T-helper 9 cell (primary cell): ENCODE data around the gene ERC2.

Experiments
- DNase-seq: peaks from one replicate; pipeline ENCODE4 v3.0.0-alpha.2; 2020

ERC2 gene

DNA sequence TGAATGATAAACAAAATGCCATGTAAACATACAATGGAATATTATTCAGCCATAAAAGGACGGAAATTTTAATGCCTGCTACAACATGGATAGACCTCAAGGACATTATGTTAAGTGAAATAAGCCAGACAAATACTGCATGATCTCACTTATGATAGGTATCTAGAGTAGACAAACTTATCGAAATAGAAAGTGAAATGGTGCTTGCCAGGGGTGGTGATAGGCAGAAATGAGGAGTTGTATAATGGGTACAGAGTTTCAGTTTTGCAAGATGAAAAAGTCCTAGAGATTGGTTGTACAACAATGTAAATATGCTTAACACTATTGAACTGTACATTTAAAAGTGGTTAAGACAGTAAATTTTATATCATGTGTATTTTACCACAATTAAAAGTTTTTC is 287.8 kb downstream of the ERC2 start:
- DNase-seq = no peak

GRCh38 chr3:56173601-56174000 is 294.7 kb downstream of the ERC2 start:
- no peak for DNase-seq

DNA sequence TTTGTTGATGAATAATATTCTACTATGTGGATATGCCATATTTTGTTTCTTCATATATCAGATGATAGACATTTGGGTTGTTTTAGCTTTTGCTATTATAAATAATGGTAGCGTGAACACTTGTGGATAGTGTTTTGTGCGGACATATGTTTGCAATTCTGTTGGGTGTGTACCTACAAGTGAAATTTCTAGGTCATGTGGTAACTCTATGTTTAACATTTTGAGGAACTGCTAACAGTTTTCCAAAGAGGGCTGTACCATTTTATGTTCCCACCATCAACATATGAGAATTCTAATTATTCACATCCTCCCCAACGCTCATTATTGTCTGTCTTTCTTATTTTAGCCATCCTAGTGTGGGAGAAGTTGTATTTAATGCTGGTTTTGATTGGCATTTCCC is 303.8 kb downstream of the ERC2 start:
- DNase-seq = no peak

DNA sequence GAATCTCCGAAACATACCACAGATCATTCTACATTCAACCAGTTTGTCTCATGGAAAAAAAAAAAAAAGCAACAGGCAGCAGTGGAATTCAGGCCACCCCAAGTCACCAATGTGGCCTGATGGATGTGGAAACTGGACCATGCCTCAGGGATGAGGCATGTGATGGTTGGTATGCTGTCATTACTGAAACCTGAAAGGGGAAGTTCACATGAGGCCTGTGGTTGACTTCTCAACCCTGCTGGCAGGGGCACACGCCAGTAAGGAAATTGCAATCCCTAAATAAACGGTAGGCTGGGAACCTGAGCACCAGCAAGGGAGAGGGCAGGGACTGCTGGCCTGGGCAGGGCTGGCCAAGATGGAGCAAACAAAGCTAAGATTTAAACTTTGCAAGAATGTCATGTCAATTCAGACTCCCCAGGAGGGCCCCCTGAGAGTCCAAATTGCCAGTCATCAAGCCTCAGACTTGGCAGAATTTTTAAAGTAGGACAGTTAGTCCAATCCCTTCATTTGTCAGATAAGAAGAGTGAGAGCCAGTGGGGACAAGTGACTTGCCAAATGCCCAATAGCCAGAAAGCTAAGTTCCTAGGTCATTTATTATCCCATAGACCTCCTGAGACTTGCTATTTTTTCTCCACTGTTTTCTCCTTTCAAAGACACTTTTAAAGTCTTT is 310.4 kb downstream of the ERC2 start:
- DNase-seq = no peak

DNA sequence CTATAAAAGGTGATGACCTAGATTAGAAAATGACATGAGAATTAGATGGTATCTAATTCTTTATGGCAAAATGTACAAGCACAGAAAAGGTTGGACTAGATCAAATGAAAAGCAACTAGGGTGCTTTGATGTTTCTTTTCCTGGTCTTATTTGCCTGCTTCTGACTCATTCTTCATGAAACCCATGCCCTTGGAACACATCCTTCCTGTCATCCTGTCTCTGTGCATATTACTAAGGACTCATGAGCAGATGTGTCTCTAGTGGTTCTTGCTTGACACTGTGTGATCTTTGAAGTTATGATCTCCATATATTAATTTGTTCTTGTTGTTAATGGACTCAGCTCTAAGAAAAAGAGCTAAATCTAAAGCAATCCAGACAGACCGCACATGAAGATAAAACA is 314.0 kb downstream of the ERC2 start:
- DNase-seq = no peak

DNA sequence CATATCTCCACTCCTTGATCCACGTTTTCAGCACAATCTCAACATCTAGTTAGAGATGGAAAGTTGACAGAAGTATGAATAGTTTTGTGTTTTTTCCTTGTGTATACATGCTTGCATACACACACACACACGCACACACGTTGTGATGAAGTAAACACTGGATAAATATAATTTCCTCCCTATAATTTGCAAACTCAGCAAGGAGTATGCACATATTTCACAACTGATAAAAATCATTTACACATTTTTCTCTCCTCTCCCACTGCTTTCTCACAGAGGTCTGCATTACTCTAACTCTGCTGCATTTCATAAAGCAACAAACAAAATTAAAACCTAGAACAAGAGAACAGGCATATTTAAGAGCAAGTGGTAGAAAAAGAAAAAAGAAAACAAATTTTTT is 320.9 kb downstream of the ERC2 start:
- DNase-seq = no peak

GRCh38 chr3:56145410-56145809 is 322.9 kb downstream of the ERC2 start:
- no peak for DNase-seq

- no peak for DNase-seq
Measured at GRCh38 chr3:56144805-56145204, 323.5 kb downstream of the ERC2 start.

- no peak for DNase-seq
Measured at GRCh38 chr3:56137415-56137814, 330.9 kb downstream of the ERC2 start.

GRCh38 chr3:56136514-56136913 is 331.8 kb downstream of the ERC2 start:
- no peak for DNase-seq

DNA sequence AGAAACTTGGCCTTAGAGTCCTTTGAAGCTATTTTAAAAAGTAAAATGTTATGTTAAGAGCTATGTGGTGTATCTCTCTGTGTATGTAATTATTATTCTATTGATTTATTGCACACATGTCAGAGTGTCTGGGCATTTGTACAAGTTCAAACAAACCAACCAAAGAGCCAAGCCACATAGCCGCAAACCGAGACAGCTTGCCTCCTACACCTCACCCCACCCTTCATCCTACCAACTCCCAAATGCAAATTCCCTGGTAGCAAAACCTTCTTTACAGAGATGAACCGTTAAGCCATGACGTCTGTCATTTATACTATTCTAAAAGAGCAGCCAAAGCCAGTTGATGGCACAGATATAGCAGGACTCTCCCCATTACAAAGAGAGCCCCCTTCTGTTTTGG is 332.3 kb downstream of the ERC2 start:
- no peak for DNase-seq

- no peak for DNase-seq
Measured at GRCh38 chr3:56133423-56133822, 334.8 kb downstream of the ERC2 start.

DNA sequence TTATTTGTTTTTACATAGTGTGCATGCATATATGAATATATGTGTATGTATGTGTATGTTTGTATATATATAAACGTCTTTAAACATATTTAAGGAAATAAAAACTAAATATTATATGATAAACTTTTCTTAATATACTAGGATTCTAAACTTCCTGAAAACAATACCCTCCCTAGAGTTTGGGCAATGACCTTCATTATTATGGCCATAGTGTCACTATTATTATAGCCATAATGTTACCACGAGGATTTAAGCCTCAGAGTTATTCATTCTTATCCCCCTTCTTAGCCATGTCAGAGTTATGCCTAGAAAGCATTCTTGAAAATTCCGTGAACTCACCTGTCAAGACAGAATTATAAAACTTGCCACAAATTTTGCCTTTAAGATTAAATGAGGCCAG is 335.5 kb downstream of the ERC2 start:
- DNase-seq = no peak

DNA sequence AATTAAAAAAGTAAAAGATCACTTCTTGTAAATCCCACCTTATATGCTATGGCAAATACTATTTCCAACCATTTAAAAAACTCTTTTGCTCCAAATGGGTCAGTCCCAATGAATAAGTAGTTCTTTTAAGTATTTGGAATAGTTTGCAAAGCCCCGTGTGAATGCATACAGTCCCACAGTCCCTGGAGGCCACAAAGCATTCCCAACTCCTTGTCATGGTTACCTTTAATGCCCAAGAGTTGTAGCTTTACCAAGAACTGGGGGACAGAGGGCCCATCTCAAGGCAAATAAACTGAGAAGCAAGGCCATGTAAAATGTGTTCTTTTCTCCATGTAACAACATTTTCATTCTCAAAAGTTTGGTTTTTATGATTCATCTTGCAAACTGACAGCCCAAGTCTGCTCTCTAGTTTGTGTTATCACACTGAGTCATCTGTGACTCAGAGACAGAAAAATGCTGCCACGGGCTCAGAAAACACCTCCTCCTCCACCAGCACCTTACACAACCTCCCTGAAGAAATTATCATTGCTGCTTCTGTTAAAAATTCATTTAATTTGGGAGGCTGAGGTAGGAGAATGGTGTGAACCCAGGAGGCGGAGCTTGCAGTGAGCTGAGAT is 336.2 kb downstream of the ERC2 start:
- no peak for DNase-seq

DNA sequence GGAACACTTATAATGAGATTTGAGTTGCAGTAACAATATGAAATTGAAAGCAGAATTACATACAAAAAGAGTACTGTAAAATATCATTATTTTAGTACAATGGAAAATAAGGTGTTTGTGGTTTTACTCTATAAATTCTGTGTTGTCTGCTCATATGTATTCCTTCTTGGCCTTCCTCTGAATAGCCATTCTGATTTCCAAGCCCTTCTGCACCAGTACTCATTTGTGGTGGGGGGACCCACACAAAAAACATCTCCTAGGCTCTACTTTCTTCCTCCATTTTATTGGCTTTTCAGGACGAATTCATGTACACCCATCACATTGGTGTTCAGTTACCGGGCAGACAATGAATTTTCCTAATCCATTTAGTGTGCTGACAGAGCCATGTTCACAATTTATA is 338.2 kb downstream of the ERC2 start:
- no peak for DNase-seq

DNA sequence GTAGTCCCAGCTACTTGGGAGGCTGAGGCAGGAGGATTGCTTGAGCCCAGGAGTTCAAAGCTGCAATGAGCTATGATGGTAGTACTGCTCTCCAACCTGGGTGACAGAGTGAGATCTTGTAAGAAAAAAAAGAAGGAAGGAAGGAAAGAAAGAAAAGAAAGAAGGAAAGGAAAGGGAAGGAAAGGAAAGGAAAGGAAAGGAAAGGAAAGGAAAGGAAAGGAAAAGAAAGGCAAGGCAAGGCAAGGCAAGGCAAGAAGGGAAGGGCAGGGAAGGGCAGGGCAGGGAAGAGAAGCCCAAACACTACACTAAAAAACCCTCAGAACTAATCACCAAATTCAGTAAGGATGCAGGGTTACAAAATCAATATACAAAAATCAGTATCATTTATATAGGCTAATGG is 341.6 kb downstream of the ERC2 start:
- no peak for DNase-seq

DNA sequence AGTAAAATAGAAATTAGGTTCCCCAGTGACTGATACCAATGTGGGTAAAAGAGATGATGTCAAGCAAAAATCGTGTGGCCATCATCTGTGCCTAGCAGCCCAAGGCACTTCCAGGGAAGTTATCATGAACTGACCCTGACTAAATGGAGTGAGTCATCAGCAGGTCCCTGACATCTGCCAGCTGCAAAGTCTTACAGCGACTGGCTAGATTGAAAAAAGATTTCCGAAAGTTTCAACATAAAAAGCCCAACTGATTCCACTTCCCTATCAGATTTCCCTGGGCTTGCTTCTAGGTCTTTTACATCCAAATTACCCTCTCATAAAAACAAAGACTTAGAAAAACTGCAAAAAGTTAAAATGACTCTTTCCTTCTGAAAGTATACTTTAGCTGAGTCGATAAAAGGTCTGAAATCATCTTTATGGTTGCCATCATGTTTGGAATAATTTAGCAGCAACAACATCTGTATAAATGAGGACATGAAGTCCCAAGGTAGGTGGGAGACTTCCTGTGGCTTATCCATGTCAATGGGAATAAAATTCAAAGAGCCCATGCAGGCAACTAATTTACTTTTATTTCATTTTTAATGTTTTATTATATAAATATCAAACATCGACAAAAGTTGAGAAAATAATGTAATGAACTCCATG is 342.8 kb downstream of the ERC2 start:
- no peak for DNase-seq

DNA sequence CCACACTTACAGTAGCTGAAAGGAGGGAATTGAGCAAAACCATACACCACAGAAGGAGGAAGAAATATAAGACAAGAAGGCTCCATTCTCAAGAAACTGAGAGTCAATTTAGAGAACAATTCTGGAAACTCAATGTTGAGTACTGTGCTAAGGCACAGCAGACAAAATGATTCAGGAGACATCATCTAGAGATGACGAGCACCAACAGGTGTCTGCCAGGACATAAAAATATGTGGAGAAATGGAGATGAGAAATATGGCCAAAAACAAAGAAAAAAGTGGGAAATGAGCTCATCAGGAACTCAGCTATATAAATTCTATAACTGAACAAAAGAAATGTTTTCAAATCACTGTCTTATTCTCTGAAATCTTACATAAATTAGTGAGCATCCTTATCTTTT is 343.7 kb downstream of the ERC2 start:
- no peak for DNase-seq

GRCh38 chr3:56123487-56123886 is 344.8 kb downstream of the ERC2 start:
- no peak for DNase-seq

DNA sequence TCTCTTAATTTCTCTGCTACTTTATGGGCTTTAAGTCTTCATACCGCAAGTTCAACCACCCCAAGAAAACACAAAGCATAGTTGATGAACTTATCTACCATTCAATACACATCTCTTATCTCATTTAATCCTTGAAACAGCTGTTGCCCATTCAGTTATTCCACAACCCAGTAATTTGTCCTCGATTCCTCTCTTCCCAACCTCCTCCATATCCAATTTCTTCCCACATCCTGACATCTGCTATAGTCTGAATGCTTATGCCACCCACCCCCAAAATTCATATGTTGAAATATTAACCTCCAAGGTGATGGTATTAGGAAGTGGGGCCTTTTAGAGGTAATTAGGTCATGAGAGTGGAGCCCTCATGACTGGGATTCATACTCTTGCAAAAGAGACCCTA is 345.4 kb downstream of the ERC2 start:
- DNase-seq = no peak

GRCh38 chr3:56121716-56122115 is 346.6 kb downstream of the ERC2 start:
- DNase-seq = no peak

GRCh38 chr3:56119575-56120349 is 348.5 kb downstream of the ERC2 start:
- DNase-seq = no peak

DNA sequence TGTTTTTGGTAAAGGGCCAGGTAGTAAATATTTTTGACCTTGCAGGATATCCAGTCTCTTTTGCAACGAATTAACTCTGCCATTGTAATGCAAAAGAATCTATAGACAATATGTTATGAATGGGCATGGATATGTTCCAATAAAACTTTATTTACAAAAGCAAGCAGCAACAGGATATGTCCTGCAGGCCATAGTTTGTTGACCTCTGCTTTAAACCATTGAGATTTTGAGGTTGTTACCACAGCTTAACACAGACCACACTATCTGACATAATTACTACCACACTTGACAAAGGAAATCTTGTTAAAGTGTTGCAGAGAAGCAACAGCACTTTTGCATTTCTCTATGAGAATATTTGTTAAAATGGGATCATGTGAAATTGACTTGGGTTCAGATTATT is 349.3 kb downstream of the ERC2 start:
- no peak for DNase-seq

- no peak for DNase-seq
Measured at GRCh38 chr3:56115698-56116097, 352.6 kb downstream of the ERC2 start.
